ENCODE data around the gene PVALEF. TPM values are rescaled to one million over a fixed set of nuclear protein-coding genes. Genes with fewer than 3 reads are reported as not detected.

Gene PVALEF
- total and polyA plus RNA-seq, 5 donors, result not detected

Small RNA genes lying within 50 kb of the gene (microRNA-seq; reads per million reads assigned to microRNA genes)
- gene MIR1250 (1.1 to 1.3 reads per million in 2 donors), gene MIR3065 (0 reads per million in 2 donors), gene MIR338 (0 reads per million in 2 donors), gene MIR657 (0 reads per million in 2 donors)

Other genes starting within 250 kb of the PVALEF start
- 10 to 100 TPM; 18.4 to 22.5 (median 19.7) TPM for gene CHMP6, start 173.7 kb upstream of the PVALEF start, total RNA-seq
- 24.6 TPM for gene CHMP6, start 173.7 kb upstream of the PVALEF start, polyA plus RNA-seq
- gene BAIAP2, start 130.4 kb upstream of the PVALEF start, total RNA-seq, result 10 to 100 TPM; 20.5 to 39.5 (median 33.8) TPM
- 31.8 TPM for gene BAIAP2, start 130.4 kb upstream of the PVALEF start, polyA plus RNA-seq
- gene AATK, start 714 bp downstream of the PVALEF start, total RNA-seq, result 10 to 100 TPM in 3 of 4 donors, 1 to 10 TPM in 1; 8.6 to 15.4 (median 12.6) TPM
- gene AATK, start 714 bp downstream of the PVALEF start, polyA plus RNA-seq, result 10.4 TPM
- 1 to 10 TPM; 4.6 to 5.9 (median 5.2) TPM for gene CEP131, start 57.5 kb downstream of the PVALEF start, total RNA-seq
- 7.4 TPM for gene CEP131, start 57.5 kb downstream of the PVALEF start, polyA plus RNA-seq
- 10 to 100 TPM; 12.5 to 17.7 (median 14.2) TPM for gene TEPSIN, start 73.5 kb downstream of the PVALEF start, total RNA-seq
- 12.6 TPM for gene TEPSIN, start 73.5 kb downstream of the PVALEF start, polyA plus RNA-seq
- 10 to 100 TPM; 51.5 to 75.4 (median 62.5) TPM for gene NDUFAF8, start 73.8 kb downstream of the PVALEF start, total RNA-seq
- gene NDUFAF8, start 73.8 kb downstream of the PVALEF start, polyA plus RNA-seq, result 55.0 TPM
- 10 to 100 TPM; 50.8 to 63.9 (median 53.5) TPM for gene SLC38A10, start 129.8 kb downstream of the PVALEF start, total RNA-seq
- 61.5 TPM for gene SLC38A10, start 129.8 kb downstream of the PVALEF start, polyA plus RNA-seq
- 10 to 100 TPM in 2 of 4 donors, 1 to 10 TPM in 2; 8.3 to 12.8 (median 9.4) TPM for gene BAHCC1, start 229.9 kb downstream of the PVALEF start, total RNA-seq
- gene BAHCC1, start 229.9 kb downstream of the PVALEF start, polyA plus RNA-seq, result 8.7 TPM